Lung microvascular endothelial cell (primary cell): ENCODE measurements around the gene REG3A. TPM values are rescaled to one million over a fixed set of nuclear protein-coding genes. Genes with fewer than 3 reads are reported as not detected.

Source experiments
- DNase-seq, 2 donors: peaks; one replicate each; pipeline versions ENCODE4 v3.0.0 to v3.0.0-alpha.2; 2010; ENCODE audit warnings: low read depth in 2 of 2
- total RNA-seq: library from RNA; depleted of rRNA; stranded (reverse); fragments of >200 nt; gene quantifications from 2 replicates; pipeline ENCODE4 v1.2.1, GENCODE V29; 2014

Gene REG3A
- total RNA-seq, 1 donor from 2014 or later = not detected

- DNase-seq = no peak
These were observed 39.3 kb downstream of the REG3A start, which contains the start of gene REG1A for GRCh38 chr2:79120194-79120713. REG1A (plus strand) TSS chr2:79120488; CDS start chr2:79120862, 374 bp downstream.

GRCh38 chr2:79116997-79117928 lies 42.3 kb downstream of the REG3A start:
- DNase-seq = no peak

- DNase-seq = no peak
These were observed 44.6 kb downstream of the REG3A start for GRCh38 chr2:79114797-79115494.

GRCh38 chr2:79112269-79112668 lies 47.3 kb downstream of the REG3A start:
- no peak for DNase-seq

Other genes starting within 250 kb of the REG3A start
- gene REG3G, start 134.1 kb downstream of the REG3A start, total RNA-seq = not detected in 2 replicates
- gene REG1B, start 71.8 kb downstream of the REG3A start, total RNA-seq = not detected in 2 replicates
- gene REG1A, start 39.3 kb downstream of the REG3A start, total RNA-seq = not detected in 2 replicates